ENCODE results near the gene TMEM242. TPM values are rescaled to one million over a fixed set of nuclear protein-coding genes. Genes with fewer than 3 reads are reported as not detected.

Gene TMEM242
- total RNA-seq, 1 donor from 2014 or later, result 9.7 TPM

DNA sequence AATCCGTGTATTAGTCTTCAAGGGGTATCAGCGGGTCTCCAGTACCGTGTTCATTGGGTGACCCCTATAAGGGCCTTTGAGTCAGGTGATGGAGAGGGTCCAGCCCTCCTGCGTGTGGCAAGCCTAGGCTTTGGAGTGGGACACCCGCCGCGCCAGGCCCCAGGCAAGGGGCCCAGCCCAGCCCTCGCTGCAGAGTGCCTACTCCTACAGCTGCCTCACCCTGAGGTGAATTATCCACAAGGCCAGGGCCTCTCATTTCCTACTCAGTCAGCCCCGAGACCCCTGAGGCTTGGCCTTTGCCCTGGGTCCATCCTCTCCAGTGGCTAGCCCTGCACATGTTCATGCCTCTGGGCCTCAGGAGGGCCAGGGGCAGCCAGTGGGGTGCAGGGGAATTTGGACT, 45.1 kb downstream of the TMEM242 start:
- DNase-seq (ENCODE audit: low read depth) (no peak), FAIRE-seq (no peak)
- no peak overlapping the region for H3K27ac ChIP-seq (ENCODE audit: low read depth, low read length)
- no peak overlapping the region for H3K4me2 ChIP-seq (ENCODE audit: low read length)
- no peaks in the 10 kb centered on the region for H3K36me3 ChIP-seq (ENCODE audit: insufficient read depth, low read length)
- no peaks in the 10 kb centered on the region for H3K79me2 ChIP-seq (ENCODE audit: insufficient read depth, low read length)
- H3K9me3 ChIP-seq (ENCODE audit: insufficient read depth, low read depth, low read length), result no peaks in the 10 kb centered on the region
- H3K27ac Mint-ChIP-seq (ENCODE audit: unreplicated experiment), result no peak overlapping the region
- TF ChIP-seq, protein P1, sequence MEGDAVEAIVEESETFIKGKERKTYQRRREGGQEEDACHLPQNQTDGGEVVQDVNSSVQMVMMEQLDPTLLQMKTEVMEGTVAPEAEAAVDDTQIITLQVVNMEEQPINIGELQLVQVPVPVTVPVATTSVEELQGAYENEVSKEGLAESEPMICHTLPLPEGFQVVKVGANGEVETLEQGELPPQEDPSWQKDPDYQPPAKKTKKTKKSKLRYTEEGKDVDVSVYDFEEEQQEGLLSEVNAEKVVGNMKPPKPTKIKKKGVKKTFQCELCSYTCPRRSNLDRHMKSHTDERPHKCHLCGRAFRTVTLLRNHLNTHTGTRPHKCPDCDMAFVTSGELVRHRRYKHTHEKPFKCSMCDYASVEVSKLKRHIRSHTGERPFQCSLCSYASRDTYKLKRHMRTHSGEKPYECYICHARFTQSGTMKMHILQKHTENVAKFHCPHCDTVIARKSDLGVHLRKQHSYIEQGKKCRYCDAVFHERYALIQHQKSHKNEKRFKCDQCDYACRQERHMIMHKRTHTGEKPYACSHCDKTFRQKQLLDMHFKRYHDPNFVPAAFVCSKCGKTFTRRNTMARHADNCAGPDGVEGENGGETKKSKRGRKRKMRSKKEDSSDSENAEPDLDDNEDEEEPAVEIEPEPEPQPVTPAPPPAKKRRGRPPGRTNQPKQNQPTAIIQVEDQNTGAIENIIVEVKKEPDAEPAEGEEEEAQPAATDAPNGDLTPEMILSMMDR (IDR thresholded peaks at IDR 0.05; ENCODE audit: insufficient read depth, low read depth, low read length), result no peak
- no peak for TF ChIP-seq EZH2 (IDR thresholded peaks at IDR 0.05; ENCODE audit: insufficient read depth, low read length)
- H3K27me3 Mint-ChIP-seq (ENCODE audit: low read depth, unreplicated experiment), result peaks cover 13% of the 10 kb centered on the region
- H3K4me3 Mint-ChIP-seq (ENCODE audit: unreplicated experiment), result no peak overlapping the region
- no peak overlapping the region for H3K9ac ChIP-seq (ENCODE audit: low read length)
- peaks cover 6% of the 10 kb centered on the region for H3K4me1 ChIP-seq (ENCODE audit: insufficient read depth, low read length)
- H4K20me1 ChIP-seq (ENCODE audit: insufficient read depth, low read length), result no peaks in the 10 kb centered on the region
- H3K9me3 Mint-ChIP-seq (ENCODE audit: unreplicated experiment), result no peaks in the 10 kb centered on the region
- no peak overlapping the region for H2AFZ ChIP-seq (ENCODE audit: low read depth, low read length)
- H3K4me3 ChIP-seq (ENCODE audit: insufficient read depth, low read depth, low read length), result no peak overlapping the region
- H3K27me3 ChIP-seq (ENCODE audit: insufficient read depth, low read length), result no peaks in the 10 kb centered on the region
- H3K4me1 Mint-ChIP-seq (ENCODE audit: low read depth, unreplicated experiment), result no peaks in the 10 kb centered on the region
- H3K36me3 Mint-ChIP-seq (ENCODE audit: low read depth, unreplicated experiment), result no peaks in the 10 kb centered on the region

DNA sequence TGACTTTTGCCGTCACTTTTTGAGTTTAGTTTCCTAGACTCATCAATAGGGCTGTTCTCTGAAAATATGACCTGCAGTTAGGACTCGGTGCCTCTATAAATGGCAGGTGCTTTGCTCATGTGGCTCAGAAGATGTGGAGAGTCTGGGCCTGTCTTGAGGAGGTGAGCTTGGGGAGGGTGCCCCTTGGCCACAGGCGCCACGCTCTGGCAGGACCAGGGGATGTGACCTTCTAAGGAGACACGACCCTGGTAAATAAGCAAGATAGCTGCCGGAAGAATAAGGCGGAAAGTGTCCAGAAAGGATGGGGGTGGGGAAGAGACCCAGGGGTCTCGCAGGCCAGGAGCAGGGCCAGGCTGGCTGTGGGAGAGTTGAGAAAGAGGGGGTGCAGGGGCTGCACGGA, 46.6 kb downstream of the TMEM242 start:
- no peak overlapping the region for H2AFZ ChIP-seq (ENCODE audit: low read depth, low read length)
- no peak overlapping the region for H3K4me2 ChIP-seq (ENCODE audit: low read length)
- FAIRE-seq (no peak), DNase-seq (ENCODE audit: low read depth) (no peak)
- H3K79me2 ChIP-seq (ENCODE audit: insufficient read depth, low read length), result no peaks in the 10 kb centered on the region
- no peaks in the 10 kb centered on the region for H3K36me3 Mint-ChIP-seq (ENCODE audit: low read depth, unreplicated experiment)
- no peak overlapping the region for H3K27ac Mint-ChIP-seq (ENCODE audit: unreplicated experiment)
- no peak overlapping the region for H3K4me3 Mint-ChIP-seq (ENCODE audit: unreplicated experiment)
- H3K27me3 Mint-ChIP-seq (ENCODE audit: low read depth, unreplicated experiment), result peaks cover 13% of the 10 kb centered on the region
- H4K20me1 ChIP-seq (ENCODE audit: insufficient read depth, low read length), result no peaks in the 10 kb centered on the region
- no peak overlapping the region for H3K9ac ChIP-seq (ENCODE audit: low read length)
- H3K27me3 ChIP-seq (ENCODE audit: insufficient read depth, low read length), result no peaks in the 10 kb centered on the region
- H3K4me1 Mint-ChIP-seq (ENCODE audit: low read depth, unreplicated experiment), result no peaks in the 10 kb centered on the region
- no peak for TF ChIP-seq EZH2 (IDR thresholded peaks at IDR 0.05; ENCODE audit: insufficient read depth, low read length)
- TF ChIP-seq, protein P1 (IDR thresholded peaks at IDR 0.05; ENCODE audit: insufficient read depth, low read depth, low read length), result no peak
- no peaks in the 10 kb centered on the region for H3K9me3 Mint-ChIP-seq (ENCODE audit: unreplicated experiment)
- no peaks in the 10 kb centered on the region for H3K36me3 ChIP-seq (ENCODE audit: insufficient read depth, low read length)
- H3K4me1 ChIP-seq (ENCODE audit: insufficient read depth, low read length), result peaks cover 6% of the 10 kb centered on the region
- H3K27ac ChIP-seq (ENCODE audit: low read depth, low read length), result no peak overlapping the region
- no peak overlapping the region for H3K4me3 ChIP-seq (ENCODE audit: insufficient read depth, low read depth, low read length)
- no peaks in the 10 kb centered on the region for H3K9me3 ChIP-seq (ENCODE audit: insufficient read depth, low read depth, low read length)

GRCh38 chr6:157276134-157276532, 47.2 kb downstream of the TMEM242 start:
- Mint-ChIP-seq H3K27ac (ENCODE audit: unreplicated experiment) (no peak overlapping the region), H3K27me3 (ENCODE audit: low read depth, unreplicated experiment) (peaks cover 13% of the 10 kb centered on the region), H3K4me3 (ENCODE audit: unreplicated experiment) (no peak overlapping the region), H3K36me3 (ENCODE audit: low read depth, unreplicated experiment) (no peaks in the 10 kb centered on the region), H3K9me3 (ENCODE audit: unreplicated experiment) (no peaks in the 10 kb centered on the region), H3K4me1 (ENCODE audit: low read depth, unreplicated experiment) (no peaks in the 10 kb centered on the region)
- H3K27me3 ChIP-seq (ENCODE audit: insufficient read depth, low read length), result no peaks in the 10 kb centered on the region
- peaks cover 6% of the 10 kb centered on the region for H3K4me1 ChIP-seq (ENCODE audit: insufficient read depth, low read length)
- H3K36me3 ChIP-seq (ENCODE audit: insufficient read depth, low read length), result no peaks in the 10 kb centered on the region
- FAIRE-seq (no peak), DNase-seq (ENCODE audit: low read depth) (no peak)
- TF ChIP-seq EZH2 (IDR thresholded peaks at IDR 0.05; ENCODE audit: insufficient read depth, low read length), result no peak
- TF ChIP-seq, protein P1 (IDR thresholded peaks at IDR 0.05; ENCODE audit: insufficient read depth, low read depth, low read length), result no peak
- no peaks in the 10 kb centered on the region for H3K79me2 ChIP-seq (ENCODE audit: insufficient read depth, low read length)
- H3K27ac ChIP-seq (ENCODE audit: low read depth, low read length), result no peak overlapping the region
- no peak overlapping the region for H3K4me2 ChIP-seq (ENCODE audit: low read length)
- no peak overlapping the region for H3K4me3 ChIP-seq (ENCODE audit: insufficient read depth, low read depth, low read length)
- no peaks in the 10 kb centered on the region for H3K9me3 ChIP-seq (ENCODE audit: insufficient read depth, low read depth, low read length)
- H3K9ac ChIP-seq (ENCODE audit: low read length), result no peak overlapping the region
- H4K20me1 ChIP-seq (ENCODE audit: insufficient read depth, low read length), result no peaks in the 10 kb centered on the region
- H2AFZ ChIP-seq (ENCODE audit: low read depth, low read length), result no peak overlapping the region

All from astrocyte (in vitro differentiated cells and primary cell).